ENCODE results near the gene LPAR3.

DNA sequence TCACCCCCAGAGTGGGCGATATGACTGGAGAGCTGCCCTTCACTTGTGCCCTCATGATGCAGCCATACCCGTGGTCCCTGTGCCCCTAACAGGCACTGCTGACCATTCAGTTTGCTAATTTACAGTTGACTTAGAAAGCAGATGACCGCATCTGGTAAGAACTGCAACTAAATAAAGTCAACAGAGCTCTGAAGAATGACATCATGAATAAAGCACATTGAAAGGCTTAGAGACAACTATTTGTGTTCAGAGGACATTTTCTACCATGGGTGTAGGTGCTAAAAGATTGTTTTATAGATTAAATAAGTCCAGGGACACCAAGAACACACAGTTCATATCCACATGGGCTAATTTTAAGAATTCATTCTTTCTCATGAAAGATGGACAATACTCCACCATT is 65.5 kb downstream of the LPAR3 start:
- no peak for TF ChIP-seq CTCF (conservative IDR thresholded peaks at IDR 0.05; ENCODE audit: low read depth, low read length)
- no peak for TF ChIP-seq CEBPB (IDR thresholded peaks at IDR 0.05; ENCODE audit: low read depth, low read length)
- TF ChIP-seq RCOR1 (IDR thresholded peaks at IDR 0.05; ENCODE audit: insufficient replicate concordance, low read length), result no peak
- TF ChIP-seq MAZ (IDR thresholded peaks at IDR 0.05; ENCODE audit: borderline replicate concordance, low read depth, low read length), result no peak
- no peak for TF ChIP-seq POLR2A (IDR thresholded peaks at IDR 0.05; ENCODE audit: low read depth, low read length)

Data from IMR-90 (cell line).